Measurements from ENCODE around the gene TIE1. TPM values are rescaled to one million over a fixed set of nuclear protein-coding genes. Genes with fewer than 3 reads are reported as not detected.

Gene TIE1
- total and polyA plus RNA-seq, 2 of the 13 experiments (the other 11 are each of a cell fraction or from before 2014, with no cell fraction given): 0.58 to 0.84 TPM

DNA sequence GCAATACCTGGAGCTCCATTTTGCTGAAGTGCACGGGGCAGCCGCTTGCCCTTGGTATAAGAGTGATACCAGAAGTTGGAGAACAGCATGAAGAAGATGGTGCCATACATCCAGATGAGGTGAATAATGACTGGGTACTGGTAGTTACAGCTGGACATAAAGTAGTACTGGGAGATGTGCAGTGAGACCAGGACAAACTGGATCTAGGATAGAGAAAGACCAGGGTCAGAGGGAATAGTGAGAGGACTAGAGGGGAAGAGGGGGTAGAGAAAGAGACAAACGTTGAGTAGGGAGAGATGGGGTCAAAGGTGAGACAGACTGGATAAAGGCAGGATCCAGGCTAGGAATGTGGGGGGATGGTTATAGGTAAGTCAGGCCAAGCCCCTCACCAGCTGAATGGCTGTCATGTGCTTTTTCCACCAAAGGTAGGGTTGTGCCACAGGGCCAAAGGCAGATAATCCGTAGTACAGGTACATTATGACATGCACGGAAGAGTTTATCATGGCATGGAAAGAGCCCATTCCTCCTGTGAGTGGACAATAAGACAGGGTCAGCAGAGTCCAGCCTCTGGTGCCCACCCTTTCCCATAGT lies 63.2 kb downstream of the TIE1 start:
- H2AFZ ChIP-seq (ENCODE audit: low read length): no peak overlapping the region
- peak overlapping the region; percentile 30 for H3K27ac ChIP-seq (ENCODE audit: extremely low read length, insufficient read depth, low read length)
- H4K20me1 ChIP-seq (ENCODE audit: insufficient read depth, low read length): no peaks in the 10 kb centered on the region
- TSS peak; percentile 37 for BruUV-seq (replicated peaks)
- H3K9me3 ChIP-seq (ENCODE audit: low read length): no peaks in the 10 kb centered on the region
- ChIA-PET POLR2A (interaction anchor here (0.8 to 1.8 kb wide), 2 partner anchors 9 to 16 kb away, joined by 4 to 10 read pairs; no protein-coding TSS in a partner anchor), CTCF (ENCODE audit: low intra/inter-chr PET ratio, low total read pairs) (no interaction called here)
- no peaks in the 10 kb centered on the region; a peak in 1 of 5 replicates for H3K27me3 ChIP-seq (ENCODE audit: control insufficient read depth in 1 of 2, insufficient read depth in 2 of 2, low read length in 2 of 2)
- peaks cover 15 to 31% of the 10 kb centered on the region in 2 experiments for H3K36me3 ChIP-seq (replicated peaks in 1 of 2; ENCODE audit: control insufficient read depth in 1 of 2, insufficient read depth in 2 of 2, low read length in 2 of 2)
- TF ChIP-seq MAFK (conservative IDR thresholded peaks at IDR 0.05 in 1 of 2, IDR thresholded peaks at IDR 0.05 in 1 of 2; ENCODE audit: low read length in 2 of 2) (no peak), NR2F6 (IDR thresholded peaks at IDR 0.05) (peak; percentile 44; the same call in 1 of the 2 replicates), NR2F6 (CRISPR knock-in tag; IDR thresholded peaks at IDR 0.05) (no peak)
- H3K79me2 ChIP-seq (ENCODE audit: insufficient read depth, low read length): peaks cover 41% of the 10 kb centered on the region
- FAIRE-seq (no peak), ATAC-seq (no peak), DNase-seq (ENCODE audit: low spot score) (no peak)
- 73% methylated on average over 5 of the region's 5 CpGs for WGBS (ENCODE audit: low lambda C conversion rate)
- H3K4me1 ChIP-seq (ENCODE audit: insufficient read depth, low read length): peaks cover 88% of the 10 kb centered on the region
- in situ Hi-C loops (cut with HindIII; ENCODE audit: extremely low pct_ligation_motif_present, low pct_unique_long_range_greater_than_20kb): no loop called here
- H3K4me2 ChIP-seq (ENCODE audit: low read depth, low read length): no peak overlapping the region
- H3K9ac ChIP-seq (ENCODE audit: insufficient read depth, low read depth, low read length): no peak overlapping the region
- intact Hi-C loops (cut with micrococcal nuclease; ENCODE audit: unreplicated experiment): no loop called here
- H3K4me3 ChIP-seq (replicated peaks in 1 of 3; ENCODE audit: insufficient read depth in 1 of 3, low read depth in 2 of 3, low read length in 3 of 3): no peak overlapping the region

- Histone ChIP-seq H4K20me1 (ENCODE audit: insufficient read depth, low read length) (no peaks in the 10 kb centered on the region), H3K27me3 (ENCODE audit: control insufficient read depth in 1 of 2, insufficient read depth in 2 of 2, low read length in 2 of 2) (no peaks in the 10 kb centered on the region), H3K36me3 (replicated peaks in 1 of 2; ENCODE audit: control insufficient read depth in 1 of 2, insufficient read depth in 2 of 2, low read length in 2 of 2) (peaks cover 11 to 23% of the 10 kb centered on the region in 2 experiments), H2AFZ (ENCODE audit: low read length) (no peak overlapping the region), H3K4me1 (ENCODE audit: insufficient read depth, low read length) (peaks cover 76% of the 10 kb centered on the region), H3K27ac (ENCODE audit: extremely low read length, insufficient read depth, low read length) (no peak overlapping the region), H3K9me3 (ENCODE audit: low read length) (no peaks in the 10 kb centered on the region), H3K9ac (ENCODE audit: insufficient read depth, low read depth, low read length) (peak overlapping the region; percentile 18; the same call in 1 of the 2 replicates), H3K4me3 (replicated peaks in 1 of 3; ENCODE audit: insufficient read depth in 1 of 3, low read depth in 2 of 3, low read length in 3 of 3) (peak overlapping the region in 1 of 3 experiments; percentile 88; a peak in 1 of 6 replicates), H3K79me2 (ENCODE audit: insufficient read depth, low read length) (peaks cover 25% of the 10 kb centered on the region), H3K4me2 (ENCODE audit: low read depth, low read length) (peak overlapping the region; percentile 92; the same call in 1 of the 2 replicates)
- no peak for DNase-seq (ENCODE audit: low spot score)
- no TSS peak for BruUV-seq (replicated peaks)
- WGBS (ENCODE audit: low lambda C conversion rate): 96% methylated on average over 2 of the region's 2 CpGs
- no peak for TF ChIP-seq RFX3 (CRISPR knock-in tag; IDR thresholded peaks at IDR 0.05)
- no peak for TF ChIP-seq TCF7 (IDR thresholded peaks at IDR 0.05; ENCODE audit: low read depth)
- no peak for TF ChIP-seq ATF7 (IDR thresholded peaks at IDR 0.05)
- TF ChIP-seq ATF7 (CRISPR knock-in tag; IDR thresholded peaks at IDR 0.05): no peak
- TF ChIP-seq MAFG (CRISPR knock-in tag; IDR thresholded peaks at IDR 0.05): no peak
- TF ChIP-seq, protein P1, sequence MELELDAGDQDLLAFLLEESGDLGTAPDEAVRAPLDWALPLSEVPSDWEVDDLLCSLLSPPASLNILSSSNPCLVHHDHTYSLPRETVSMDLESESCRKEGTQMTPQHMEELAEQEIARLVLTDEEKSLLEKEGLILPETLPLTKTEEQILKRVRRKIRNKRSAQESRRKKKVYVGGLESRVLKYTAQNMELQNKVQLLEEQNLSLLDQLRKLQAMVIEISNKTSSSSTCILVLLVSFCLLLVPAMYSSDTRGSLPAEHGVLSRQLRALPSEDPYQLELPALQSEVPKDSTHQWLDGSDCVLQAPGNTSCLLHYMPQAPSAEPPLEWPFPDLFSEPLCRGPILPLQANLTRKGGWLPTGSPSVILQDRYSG (CRISPR knock-in tag; IDR thresholded peaks at IDR 0.05): no peak
- TF ChIP-seq SETDB1 (CRISPR knock-in tag; IDR thresholded peaks at IDR 0.05; ENCODE audit: borderline replicate concordance): no peak
- no peak for TF ChIP-seq IRF9 (CRISPR knock-in tag; IDR thresholded peaks at IDR 0.05; ENCODE audit: borderline replicate concordance)
- TF ChIP-seq SRF (IDR thresholded peaks at IDR 0.05; ENCODE audit: low read depth, low read length): no peak
- no peak for TF ChIP-seq RARG (CRISPR knock-in tag; IDR thresholded peaks at IDR 0.05; ENCODE audit: low read depth)
- TF ChIP-seq ZNF121 (CRISPR knock-in tag; IDR thresholded peaks at IDR 0.05): no peak
- no peak for TF ChIP-seq ZNF484 (CRISPR knock-in tag; IDR thresholded peaks at IDR 0.05; ENCODE audit: borderline replicate concordance, low read depth)
- TF ChIP-seq NFYC (CRISPR knock-in tag; IDR thresholded peaks at IDR 0.05): no peak
- in situ Hi-C loops (cut with HindIII; ENCODE audit: extremely low pct_ligation_motif_present, low pct_unique_long_range_greater_than_20kb): no loop called here
- FAIRE-seq: no peak
- ChIA-PET POLR2A (interaction anchor here (3.6 to 3.8 kb wide), 2 partner anchors 16 to 24 kb away, joined by 21 to 32 read pairs; partner anchors contain the start of genes MED8 and SZT2), CTCF (ENCODE audit: low intra/inter-chr PET ratio, low total read pairs) (no interaction called here)
- no peak for ATAC-seq
- intact Hi-C loops (cut with micrococcal nuclease; ENCODE audit: unreplicated experiment): no loop called here
Measured at GRCh38 chr1:43365678-43366077, 64.9 kb downstream of the TIE1 start.

All from HepG2 (cell line).